Right renal cortex interstitium (tissue), 3 donors: ENCODE results near the gene MLYCD. TPM values are rescaled to one million over a fixed set of nuclear protein-coding genes. Genes with fewer than 3 reads are reported as not detected.

Experiments used
- DNase-seq, 3 donors: peaks; one replicate each; pipeline ENCODE4 v3.0.0-alpha.2; 2013; ENCODE audit warnings: low read depth in 3 of 3, low spot score in 2 of 3
- polyA plus RNA-seq, 3 donors: library from polyadenylated mRNA; unstranded; fragments of 120-200 nt; gene quantifications; one replicate each; pipeline ENCODE4 v1.2.1, GENCODE V29; 2013; ENCODE audit not compliant: insufficient read length in 3 of 3

Gene MLYCD
- polyA plus RNA-seq, 3 donors = 3.8 to 4.6 (median 3.9) TPM

- DNase-seq = no peak
Observed at GRCh38 chr16:83967838-83968305, 69.0 kb downstream of the MLYCD start, which contains the start of gene NECAB2. Gene NECAB2, plus strand, starts transcription at chr16:83968244. Its CDS starts 405 bp downstream, at chr16:83968649.

GRCh38 chr16:83968306-83968851, 69.5 kb downstream of the MLYCD start:
- DNase-seq = no peak

- no peak for DNase-seq
Observed at GRCh38 chr16:83968891-83969649, 70.2 kb downstream of the MLYCD start.

GRCh38 chr16:83969771-83970429, 71.0 kb downstream of the MLYCD start:
- no peak for DNase-seq

- no peak for DNase-seq
Observed at GRCh38 chr16:83970430-83970815, 71.5 kb downstream of the MLYCD start.

- no peak for DNase-seq
Observed at GRCh38 chr16:83971165-83972130, 72.5 kb downstream of the MLYCD start.

- DNase-seq = no peak
Observed at GRCh38 chr16:83972256-83973008, 73.5 kb downstream of the MLYCD start.

- no peak for DNase-seq
Observed at GRCh38 chr16:83973077-83973476, 74.2 kb downstream of the MLYCD start.

- no peak for DNase-seq
Observed at GRCh38 chr16:83973581-83974385, 74.9 kb downstream of the MLYCD start.

- DNase-seq = no peak
Observed at GRCh38 chr16:83974475-83974874, 75.6 kb downstream of the MLYCD start.

GRCh38 chr16:83975590-83976260, 76.8 kb downstream of the MLYCD start:
- no peak for DNase-seq

Other genes with a start within 250 kb of the MLYCD start
- gene HSBP1, start 91.1 kb upstream of the MLYCD start, polyA plus RNA-seq = 100 to 1,000 TPM; 220 to 247 (median 236) TPM
- under 1 TPM; 0.33 to 0.48 (median 0.47) TPM for gene OSGIN1, start 54.1 kb downstream of the MLYCD start, polyA plus RNA-seq
- 1 to 10 TPM; 1.5 to 3.5 (median 1.6) TPM for gene NECAB2, start 69.1 kb downstream of the MLYCD start, polyA plus RNA-seq
- under 1 TPM in 1 of 3 donors, not detected in 2; 0.17 TPM for gene SLC38A8, start 143.7 kb downstream of the MLYCD start, polyA plus RNA-seq
- gene MBTPS1, start 217.8 kb downstream of the MLYCD start, polyA plus RNA-seq = 100 to 1,000 TPM; 106 to 107 (median 106) TPM
- 10 to 100 TPM; 43.9 to 59.1 (median 48.5) TPM for gene HSDL1, start 246.1 kb downstream of the MLYCD start, polyA plus RNA-seq
- 1 to 10 TPM; 2.6 to 3.1 (median 2.9) TPM for gene DNAAF1, start 246.2 kb downstream of the MLYCD start, polyA plus RNA-seq